Stimulated activated CD4-positive, alpha-beta T cell treated with anti-CD3 and anti-CD28 coated beads, Interleukin-15, amount 100 ng/mL, for 48 hours (primary cell): ENCODE measurements around the gene PTPRN.
A peak's percentile ranks its signal among the peaks of the same experiment; 100 is the strongest.
"Not testable (repeated sequence)": the region's sequence is repeated elsewhere in the genome, so short reads cannot be mapped to it uniquely, and the experiment has no call there.

Experiments used
- DNase-seq, 2 donors: peaks; one replicate each; pipeline ENCODE4 v3.0.0-alpha.2; 2020; ENCODE audit warnings: low read depth in 2 of 2

Gene PTPRN

GRCh38 chr2:219270055-219270372, 39.2 kb downstream of the PTPRN start:
- no peak for DNase-seq

GRCh38 chr2:219269362-219270054, 39.7 kb downstream of the PTPRN start:
- no peak for DNase-seq

GRCh38 chr2:219268294-219268693, 40.9 kb downstream of the PTPRN start:
- no peak for DNase-seq

DNA sequence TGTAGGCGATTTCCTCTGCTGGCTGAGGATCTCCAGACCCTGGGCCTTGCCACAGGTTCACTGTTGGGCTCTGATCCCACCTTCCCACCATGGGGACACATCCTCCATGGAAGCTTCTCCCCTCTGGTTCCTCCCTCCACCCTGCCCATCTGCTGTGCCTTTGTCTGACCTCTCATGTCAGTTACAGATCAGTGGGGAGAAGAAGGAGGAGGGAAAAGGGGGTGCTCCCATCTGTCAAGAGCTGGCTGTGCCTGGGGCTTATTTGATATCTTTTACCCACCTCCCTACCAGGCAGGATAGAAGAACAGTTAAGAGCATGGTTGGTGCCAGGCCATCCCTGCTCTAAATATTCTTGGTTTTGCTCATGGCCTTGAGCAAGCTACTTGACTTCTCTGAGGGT, 42.3 kb downstream of the PTPRN start:
- no peak for DNase-seq

DNA sequence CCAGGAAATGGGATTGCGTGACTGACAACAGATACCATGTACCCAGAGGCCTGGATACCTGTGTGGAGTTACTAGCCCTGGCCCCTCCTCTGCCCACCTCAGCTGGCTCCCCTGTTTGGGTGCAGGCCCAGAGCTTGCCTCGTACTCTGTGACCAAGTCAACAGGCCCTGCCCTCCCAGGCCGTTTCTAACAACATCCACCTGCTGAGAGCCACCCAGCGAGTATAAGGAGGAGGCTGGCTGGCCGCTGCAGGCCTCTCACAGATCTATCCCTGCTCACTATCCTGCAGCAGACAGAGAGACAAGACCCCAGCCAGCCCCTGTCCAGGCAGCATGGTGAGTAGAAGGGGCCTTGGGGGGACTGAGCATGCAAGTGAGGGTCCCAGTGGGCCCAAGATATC, 43.0 kb downstream of the PTPRN start:
- no peak for DNase-seq

GRCh38 chr2:219261024-219261855, 48.0 kb downstream of the PTPRN start:
- no peak for DNase-seq

DNA sequence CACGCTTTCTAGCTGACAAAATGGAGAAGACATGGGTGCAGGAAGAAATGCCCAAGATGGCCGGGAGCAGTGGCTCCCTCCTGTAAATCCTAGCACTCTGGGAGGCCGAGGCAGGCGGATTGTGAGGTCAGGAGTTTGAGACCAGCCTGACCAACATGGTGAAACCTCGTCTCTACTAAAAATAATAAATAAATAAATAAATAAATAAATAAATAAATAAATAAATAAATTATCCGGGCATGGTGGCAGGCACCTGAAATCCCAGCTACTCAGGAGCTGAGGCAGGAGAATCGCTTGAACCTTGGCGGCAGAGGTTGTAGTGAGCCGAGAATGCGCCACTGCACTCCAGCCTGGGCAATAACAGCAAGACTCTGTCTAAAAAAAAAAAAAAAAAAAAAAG, 50.3 kb downstream of the PTPRN start:
- not testable (repeated sequence) for DNase-seq

- DNase-seq = no peak
These were observed 54.5 kb downstream of the PTPRN start for GRCh38 chr2:219254590-219255201.

DNA sequence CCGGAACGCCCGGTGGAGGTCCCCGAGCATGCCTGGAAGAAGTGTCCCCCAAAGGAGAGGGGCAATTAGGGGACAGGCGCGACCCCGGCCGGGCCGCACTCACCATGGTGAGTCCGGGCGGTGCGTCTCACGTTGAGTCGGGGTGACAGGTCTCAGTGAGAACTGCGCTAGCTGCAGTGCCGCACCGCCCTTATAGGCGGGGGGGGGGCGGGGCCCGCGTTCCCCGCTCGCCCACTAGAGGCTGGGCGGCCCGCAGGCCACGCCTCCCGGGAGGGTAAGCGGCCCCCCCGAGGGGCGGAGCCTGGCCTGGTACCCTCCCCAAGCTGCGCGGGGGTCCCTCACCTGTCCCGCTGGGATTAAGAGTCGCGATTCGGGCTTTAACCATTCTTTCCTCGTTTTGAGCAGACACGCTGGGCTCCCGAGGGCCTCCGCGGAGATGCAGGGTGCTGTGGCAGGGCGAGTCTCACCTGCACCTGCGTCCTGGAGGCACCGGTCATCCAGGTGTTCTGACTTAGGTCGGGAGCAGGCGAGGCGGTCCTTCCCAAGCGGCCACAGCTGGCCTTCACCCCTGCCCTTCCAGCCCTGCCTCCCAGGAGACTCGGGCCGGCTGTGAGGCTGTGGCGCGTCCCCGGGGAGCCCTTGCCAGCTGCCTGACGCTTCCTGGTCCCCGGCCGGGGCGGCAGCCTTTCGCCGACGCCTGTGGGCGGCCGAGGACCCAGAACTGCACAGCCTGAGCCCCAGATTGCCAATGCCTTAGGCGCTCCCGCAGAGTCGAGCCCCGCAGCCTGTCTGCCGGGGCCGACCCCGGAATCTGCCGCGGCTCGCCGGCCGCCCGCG, 55.2 kb downstream of the PTPRN start, which contains the start of gene TUBA4A:
TSS of gene TUBA4A (minus strand) at position 166 of the 837 bp plus-strand sequence. CDS start at position 106, 60 bp downstream.
- peak; percentile 80 to 86 for DNase-seq

GRCh38 chr2:219252900-219253752, 56.1 kb downstream of the PTPRN start, which contains the start of gene TUBA4B:
Gene TUBA4B (plus strand): TSS chr2:219253243. CDS start chr2:219253408, 165 bp downstream.
- no peak for DNase-seq

DNA sequence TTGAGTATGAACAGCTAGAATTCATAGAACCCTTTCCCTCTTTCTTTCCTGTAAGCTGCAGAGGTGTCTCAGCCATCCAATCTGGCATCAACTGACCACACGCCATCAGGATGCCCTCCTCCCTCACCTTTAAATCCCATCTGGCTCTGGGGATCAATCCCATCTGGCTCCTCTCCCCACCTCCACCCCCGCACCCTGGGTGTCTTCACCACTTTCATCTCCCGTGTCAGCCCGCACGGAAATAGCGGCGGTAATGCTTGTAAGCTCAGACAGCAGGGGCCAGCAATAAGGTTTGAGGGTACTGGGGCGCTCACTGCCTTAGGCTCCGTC, 56.7 kb downstream of the PTPRN start:
- no peak for DNase-seq

GRCh38 chr2:219252084-219252483, 57.1 kb downstream of the PTPRN start:
- DNase-seq = no peak

DNA sequence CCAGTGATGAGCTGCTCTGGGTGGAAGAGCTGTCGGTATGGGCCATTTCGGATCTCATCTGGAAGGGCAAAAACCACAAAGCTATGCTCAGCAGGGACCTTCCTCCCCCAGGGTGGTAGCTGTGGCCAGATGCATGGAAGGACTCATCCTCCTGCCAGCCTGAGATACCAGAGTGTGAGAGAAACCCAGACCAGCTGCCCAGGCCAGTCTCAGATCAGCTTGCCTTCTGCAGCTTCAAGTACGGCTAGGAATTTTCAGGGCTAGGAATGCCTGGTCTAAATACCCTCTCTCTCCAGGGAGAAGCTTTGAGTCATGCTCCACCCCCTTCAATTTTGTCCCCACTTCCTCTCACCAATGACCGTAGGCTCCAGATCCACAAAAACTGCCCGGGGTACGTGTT, 57.5 kb downstream of the PTPRN start:
- DNase-seq = no peak

DNA sequence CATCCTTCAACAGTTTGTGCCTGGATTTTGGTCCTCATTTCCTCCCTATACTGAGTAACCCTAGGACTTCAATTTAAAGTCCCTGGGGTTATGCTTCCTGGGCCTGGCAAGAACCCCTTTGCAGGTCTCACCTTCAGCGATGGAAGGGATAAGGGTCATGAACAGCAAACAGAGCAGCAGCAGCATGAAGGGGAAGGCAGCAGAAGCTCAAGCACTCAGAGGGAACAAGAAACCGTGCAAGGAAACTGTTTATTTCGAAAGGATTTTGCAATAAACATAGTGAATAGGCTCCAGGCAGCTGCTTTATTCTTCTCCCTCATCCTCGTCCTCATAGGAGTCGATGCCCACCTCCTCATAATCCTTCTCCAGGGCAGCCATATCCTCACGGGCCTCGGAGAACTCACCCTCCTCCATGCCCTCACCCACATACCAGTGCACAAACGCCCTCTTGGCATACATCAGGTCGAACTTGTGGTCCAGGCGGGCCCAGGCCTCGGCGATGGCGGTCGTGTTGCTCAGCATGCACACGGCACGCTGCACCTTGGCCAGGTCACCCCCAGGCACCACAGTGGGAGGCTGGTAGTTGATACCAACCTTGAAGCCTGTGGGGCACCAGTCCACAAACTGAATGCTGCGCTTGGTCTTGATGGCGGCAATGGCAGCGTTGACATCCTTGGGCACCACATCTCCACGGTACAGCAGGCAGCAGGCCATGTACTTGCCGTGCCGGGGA, 59.0 kb downstream of the PTPRN start:
- DNase-seq = no peak

- no peak for DNase-seq
These were observed 59.8 kb downstream of the PTPRN start for GRCh38 chr2:219249203-219249980.

GRCh38 chr2:219248845-219249202, 60.4 kb downstream of the PTPRN start:
- no peak for DNase-seq

DNA sequence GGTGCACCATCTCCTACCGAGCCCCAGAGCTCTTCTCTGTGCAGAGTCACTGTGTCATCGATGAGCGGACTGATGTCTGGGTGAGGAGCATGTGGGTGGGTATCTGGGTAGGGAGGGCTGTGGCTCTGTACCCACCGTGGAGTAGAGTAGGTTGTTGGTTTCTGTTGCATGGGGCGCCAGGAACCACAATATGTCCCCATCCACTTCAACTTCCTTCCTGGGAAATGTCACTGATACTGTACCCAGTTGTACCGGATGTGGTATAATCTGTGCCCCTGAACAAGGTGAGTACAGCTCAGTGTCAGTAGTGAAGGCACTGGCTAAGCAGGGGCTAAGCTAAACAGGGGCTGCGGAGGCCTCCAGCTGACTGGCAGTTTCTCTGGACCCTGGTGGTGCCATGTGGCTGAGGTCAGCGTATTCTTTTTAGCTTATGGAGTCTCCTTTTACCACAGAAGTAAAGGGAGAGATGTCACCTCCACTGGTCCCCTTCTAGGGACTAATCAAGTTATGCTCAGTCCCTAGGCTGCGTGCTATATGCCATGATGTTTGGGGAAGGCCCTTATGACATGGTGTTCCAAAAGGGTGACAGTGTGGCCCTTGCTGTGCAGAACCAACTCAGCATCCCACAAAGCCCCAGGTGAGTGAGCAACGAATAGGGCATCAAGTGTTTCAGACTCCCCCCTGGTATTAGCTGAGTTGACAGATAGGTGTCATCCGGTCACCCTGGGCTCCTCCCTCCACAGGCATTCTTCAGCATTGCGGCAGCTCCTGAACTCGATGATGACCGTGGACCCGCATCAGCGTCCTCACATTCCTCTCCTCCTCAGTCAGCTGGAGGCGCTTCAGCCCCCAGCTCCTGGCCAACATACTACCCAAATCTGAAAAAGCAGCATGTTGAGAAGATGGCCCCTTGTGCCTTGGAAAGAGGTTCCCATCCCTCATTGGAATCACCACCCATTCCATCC, 61.2 kb downstream of the PTPRN start:
- DNase-seq = peak in 1 of 2 donors; percentile 57

GRCh38 chr2:219246559-219246958, 62.6 kb downstream of the PTPRN start:
- DNase-seq = no peak

DNA sequence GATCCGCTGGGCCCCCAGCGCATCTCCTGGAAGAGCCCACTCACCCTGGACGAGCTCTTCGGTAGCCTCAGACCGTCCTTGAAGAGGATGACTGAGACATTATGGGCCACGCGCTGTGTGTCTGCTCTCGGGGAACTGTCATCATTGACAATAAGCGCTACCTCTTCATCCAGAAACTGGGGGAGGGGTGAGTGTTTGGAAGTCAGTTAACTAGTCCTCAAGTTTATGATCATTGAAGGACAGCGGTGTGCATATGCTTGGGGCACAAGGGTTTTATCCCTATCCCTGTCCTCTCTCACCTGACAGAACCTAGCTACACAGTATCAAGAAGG, 63.3 kb downstream of the PTPRN start:
- no peak for DNase-seq
